Calu3 (cell line): ENCODE results near the gene PROK1. TPM values are rescaled to one million over a fixed set of nuclear protein-coding genes. Genes with fewer than 3 reads are reported as not detected.

Source experiments
- BruUV-seq: library from RNA; stranded (reverse); fragments of 400-500 nt; replicated peaks from 2 replicates; lab custom pipeline; 2021; lab: Mats Ljungman, UMichigan
- CTCF ChIA-PET: fragments of 300-600 bp; sonication (Branson Sonifier 250); formaldehyde crosslinking; loops from one replicate; lab custom pipeline; 2022; ENCODE audit warnings: antibody characterized with exemption; lab: Charles Lee
- DNase-seq: peaks from one replicate; pipeline ENCODE4 v3.0.0; 2022
- H3K27ac Mint-ChIP-seq: one replicate; pipeline ENCODE4 v1.8.0; 2022; ENCODE audit warnings: mixed read lengths; ENCODE audit not compliant: unreplicated experiment
- H3K27me3 Mint-ChIP-seq: one replicate; pipeline ENCODE4 v1.8.0; 2022; ENCODE audit warnings: mixed read lengths; ENCODE audit not compliant: unreplicated experiment
- H3K36me3 Mint-ChIP-seq: one replicate; pipeline ENCODE4 v1.8.0; 2022; ENCODE audit warnings: mild to moderate bottlenecking, moderate library complexity, mixed read lengths; ENCODE audit not compliant: insufficient read depth, unreplicated experiment
- H3K4me1 Mint-ChIP-seq: one replicate; pipeline ENCODE4 v1.8.0; 2022; ENCODE audit warnings: mild to moderate bottlenecking, low read depth, mixed read lengths; ENCODE audit not compliant: unreplicated experiment
- H3K4me3 Mint-ChIP-seq: one replicate; pipeline ENCODE4 v1.8.0; 2022; ENCODE audit warnings: mild to moderate bottlenecking, low read depth, moderate library complexity, mixed read lengths; ENCODE audit not compliant: unreplicated experiment
- H3K9me3 Mint-ChIP-seq: one replicate; pipeline ENCODE4 v1.8.0; 2022; ENCODE audit warnings: low read depth, mixed read lengths; ENCODE audit not compliant: unreplicated experiment
- CTCF ChIP-seq: fragments of 200-600 bp; IDR thresholded peaks from one replicate; pipeline ENCODE4 v1.8.0; 2022; ENCODE audit warnings: antibody characterized with exemption; ENCODE audit not compliant: unreplicated experiment
- intact Hi-C: fragments of 100-400 bp; cut with micrococcal nuclease; formaldehyde crosslinking; loops from one replicate; pipeline ENCODE4 v1.10.0; 2022; ENCODE audit not compliant: unreplicated experiment
- total RNA-seq: library from RNA; stranded (reverse); gene quantifications from 2 replicates; pipeline ENCODE4 v1.2.3, GENCODE V29; 2022

The PROK1 gene
- total RNA-seq, 1 experiment from 2014 or later: not detected

GRCh38 chr1:110498270-110498669, 47.3 kb downstream of the PROK1 start:
- Mint-ChIP-seq H3K4me1 (no peaks in the 10 kb centered on the region), H3K27me3 (peaks cover 51% of the 10 kb centered on the region), H3K9me3 (no peaks in the 10 kb centered on the region), H3K27ac (no peak overlapping the region), H3K36me3 (no peaks in the 10 kb centered on the region), H3K4me3 (no peak overlapping the region)
- no peak for TF ChIP-seq CTCF
- DNase-seq: no peak
- intact Hi-C loops: no loop called here
- no TSS peak for BruUV-seq
- CTCF ChIA-PET: no interaction called here

- Mint-ChIP-seq H3K4me1 (no peaks in the 10 kb centered on the region), H3K4me3 (no peak overlapping the region), H3K27ac (no peak overlapping the region), H3K9me3 (no peaks in the 10 kb centered on the region), H3K36me3 (no peaks in the 10 kb centered on the region), H3K27me3 (peaks cover 58% of the 10 kb centered on the region)
- no peak for DNase-seq
- CTCF ChIA-PET: no interaction called here
- TF ChIP-seq CTCF: no peak
- intact Hi-C loops: no loop called here
- no TSS peak for BruUV-seq
Measured at GRCh38 chr1:110501488-110502132, 50.7 kb downstream of the PROK1 start.

- no TSS peak for BruUV-seq
- H3K4me1 Mint-ChIP-seq: no peaks in the 10 kb centered on the region
- no peak for TF ChIP-seq CTCF
- no peaks in the 10 kb centered on the region for H3K9me3 Mint-ChIP-seq
- H3K27ac Mint-ChIP-seq: no peak overlapping the region
- intact Hi-C loops: no loop called here
- H3K27me3 Mint-ChIP-seq: peaks cover 62% of the 10 kb centered on the region
- no peak overlapping the region for H3K4me3 Mint-ChIP-seq
- H3K36me3 Mint-ChIP-seq: no peaks in the 10 kb centered on the region
- CTCF ChIA-PET: interaction anchor here (0.7 kb wide), 1 partner anchor 1076 kb away, joined by 3 read pairs; the partner anchor contains the start of gene PSMA5
- no peak for DNase-seq
Measured at GRCh38 chr1:110502402-110503151, 51.6 kb downstream of the PROK1 start.

- Mint-ChIP-seq H3K27ac (no peak overlapping the region), H3K4me3 (no peak overlapping the region), H3K27me3 (peaks cover 60% of the 10 kb centered on the region), H3K4me1 (no peaks in the 10 kb centered on the region), H3K9me3 (no peaks in the 10 kb centered on the region), H3K36me3 (no peaks in the 10 kb centered on the region)
- no peak for TF ChIP-seq CTCF
- no peak for DNase-seq
- BruUV-seq: no TSS peak
- CTCF ChIA-PET: no interaction called here
- intact Hi-C loops: no loop called here
Measured at GRCh38 chr1:110503471-110503870, 52.5 kb downstream of the PROK1 start.
